GM10266 (cell line): Measurements from ENCODE around the gene MMAB.

ENCODE experiments used
- DNase-seq: peaks from one replicate; pipeline ENCODE4 v3.0.0; 2012; ENCODE audit errors: extremely low spot score
- TF ChIP-seq, protein P1 (sequence below): IDR thresholded peaks from 2 replicates; pipeline ENCODE4 v1.5.1; 2012; ENCODE audit warnings: mild to moderate bottlenecking, low read depth; ENCODE audit not compliant: control insufficient read depth, insufficient read depth; ENCODE audit errors: missing control alignments

The MMAB gene

DNA sequence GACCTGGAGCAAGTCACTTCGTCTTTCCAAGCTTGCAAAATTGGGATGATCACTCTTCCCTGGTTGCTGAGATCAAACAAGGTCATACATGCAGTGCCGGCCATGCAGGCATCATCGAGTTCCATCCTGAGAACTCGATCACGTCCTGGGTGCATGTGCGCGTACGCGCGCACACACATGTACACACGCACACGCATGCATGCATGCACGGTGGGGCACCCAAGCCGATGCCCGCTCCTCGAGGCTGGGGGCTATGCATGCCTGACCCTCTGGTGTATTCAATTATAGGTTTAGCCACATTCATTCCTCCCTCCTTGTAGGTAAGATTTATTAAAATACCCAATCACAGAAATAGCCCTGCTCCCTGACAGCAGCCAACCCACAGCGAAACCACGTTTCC, 26.0 kb downstream of the MMAB start:
- no peak for DNase-seq
- TF ChIP-seq, protein P1, sequence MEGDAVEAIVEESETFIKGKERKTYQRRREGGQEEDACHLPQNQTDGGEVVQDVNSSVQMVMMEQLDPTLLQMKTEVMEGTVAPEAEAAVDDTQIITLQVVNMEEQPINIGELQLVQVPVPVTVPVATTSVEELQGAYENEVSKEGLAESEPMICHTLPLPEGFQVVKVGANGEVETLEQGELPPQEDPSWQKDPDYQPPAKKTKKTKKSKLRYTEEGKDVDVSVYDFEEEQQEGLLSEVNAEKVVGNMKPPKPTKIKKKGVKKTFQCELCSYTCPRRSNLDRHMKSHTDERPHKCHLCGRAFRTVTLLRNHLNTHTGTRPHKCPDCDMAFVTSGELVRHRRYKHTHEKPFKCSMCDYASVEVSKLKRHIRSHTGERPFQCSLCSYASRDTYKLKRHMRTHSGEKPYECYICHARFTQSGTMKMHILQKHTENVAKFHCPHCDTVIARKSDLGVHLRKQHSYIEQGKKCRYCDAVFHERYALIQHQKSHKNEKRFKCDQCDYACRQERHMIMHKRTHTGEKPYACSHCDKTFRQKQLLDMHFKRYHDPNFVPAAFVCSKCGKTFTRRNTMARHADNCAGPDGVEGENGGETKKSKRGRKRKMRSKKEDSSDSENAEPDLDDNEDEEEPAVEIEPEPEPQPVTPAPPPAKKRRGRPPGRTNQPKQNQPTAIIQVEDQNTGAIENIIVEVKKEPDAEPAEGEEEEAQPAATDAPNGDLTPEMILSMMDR, result no peak

DNA sequence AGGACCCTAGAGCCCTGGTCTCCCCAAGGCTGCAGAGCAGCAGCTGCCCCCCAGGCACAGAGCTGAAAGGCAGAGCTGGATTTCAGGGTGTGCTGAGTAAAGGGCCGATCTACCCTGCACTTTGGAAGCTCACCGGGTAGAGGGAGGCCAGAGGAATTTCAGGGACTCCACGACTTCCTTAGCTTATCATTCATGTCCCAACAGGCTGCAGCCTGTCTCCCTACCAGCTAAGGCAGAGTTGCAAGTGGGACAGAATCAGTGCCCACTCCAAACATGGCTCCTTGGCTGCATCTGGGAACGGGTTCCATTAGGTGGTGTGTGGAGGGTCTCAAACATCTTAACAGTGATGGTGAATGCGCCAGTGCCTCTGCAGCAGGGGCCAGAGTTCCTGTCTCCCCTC, 27.5 kb downstream of the MMAB start:
- TF ChIP-seq, protein P1, result no peak
- no peak for DNase-seq

DNA sequence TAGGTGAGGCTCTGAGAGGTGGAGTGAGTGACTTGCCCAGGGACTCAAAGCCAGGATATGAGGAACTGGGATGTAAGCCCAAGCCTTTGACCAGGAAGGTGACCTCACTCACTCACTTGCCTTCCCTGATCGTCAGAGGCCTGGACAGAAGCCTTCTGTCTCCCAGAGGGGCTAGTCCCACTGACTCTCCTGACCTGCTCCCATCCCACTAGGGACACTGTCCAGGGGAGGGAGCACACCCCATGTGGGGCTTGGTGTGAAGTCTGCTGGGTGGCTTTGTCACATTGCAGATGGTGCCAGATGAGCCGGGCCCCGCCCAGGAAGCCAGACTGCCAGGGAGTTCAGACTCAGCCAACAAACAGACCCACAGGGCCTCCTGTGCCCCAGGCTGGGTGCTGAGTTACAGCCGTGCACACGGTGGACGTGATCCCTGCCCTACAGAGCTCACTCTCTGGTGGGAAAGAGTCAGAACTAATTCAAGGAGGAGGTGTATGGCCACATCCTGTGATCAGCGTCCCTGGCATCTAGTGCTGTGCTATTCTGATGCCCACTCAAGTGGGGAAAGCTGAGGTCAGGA, 28.3 kb downstream of the MMAB start:
- TF ChIP-seq, protein P1, result no peak
- DNase-seq, result no peak

DNA sequence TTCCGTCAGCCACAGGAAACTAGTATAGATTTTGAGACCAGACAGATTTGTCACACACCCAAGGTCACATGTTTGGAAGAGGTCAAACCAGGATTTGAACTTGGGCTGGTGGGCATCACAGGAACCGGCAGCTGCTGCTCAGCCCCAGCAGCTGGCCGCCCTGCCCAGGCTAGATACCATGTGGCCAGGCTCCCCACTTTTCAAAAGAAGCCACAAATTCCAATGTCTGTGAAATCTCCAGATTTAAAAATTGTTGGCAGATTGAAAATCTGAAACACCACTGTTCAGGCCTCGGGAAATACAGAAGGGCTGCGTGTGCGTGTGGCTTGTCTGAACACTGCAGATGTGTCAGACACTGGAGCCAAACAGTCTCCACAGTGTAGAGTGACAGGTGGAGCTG, 30.4 kb downstream of the MMAB start:
- TF ChIP-seq, protein P1, result no peak
- DNase-seq, result no peak

DNA sequence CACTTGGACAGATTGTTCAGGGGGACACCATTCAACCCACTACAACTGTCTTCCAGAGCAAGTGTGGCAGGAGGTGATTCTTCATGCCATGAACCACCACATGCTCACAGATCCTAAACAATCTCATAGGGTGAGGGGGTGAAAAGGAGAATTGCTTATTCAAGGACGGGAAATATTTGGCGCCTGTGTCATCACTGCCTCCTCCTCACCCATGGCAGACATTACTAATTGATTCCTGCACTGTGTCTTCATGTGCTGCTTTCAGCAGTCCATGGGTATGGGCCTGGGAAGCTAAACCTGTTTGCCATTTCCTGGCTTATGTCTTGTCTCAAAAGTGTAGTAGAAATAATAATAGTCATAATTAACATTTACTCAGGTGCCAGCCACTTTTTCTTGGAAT, 31.3 kb downstream of the MMAB start:
- TF ChIP-seq, protein P1, result no peak
- DNase-seq, result no peak

DNA sequence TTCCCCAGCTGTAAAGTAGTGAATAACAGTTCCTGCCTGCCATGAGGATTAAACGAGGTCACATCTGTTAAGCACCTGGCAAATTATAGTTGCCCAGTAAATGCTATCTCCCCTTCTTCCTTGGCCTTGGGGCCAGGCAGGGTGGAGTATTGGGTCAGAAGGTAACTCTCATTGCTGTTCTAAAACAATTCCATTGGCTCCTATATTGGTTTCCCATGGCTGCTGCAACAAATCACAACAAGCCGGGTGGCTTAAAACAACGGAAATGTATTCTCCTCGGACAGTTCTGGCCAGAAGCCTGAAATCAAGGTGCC, 31.9 kb downstream of the MMAB start:
- TF ChIP-seq, protein P1, result no peak
- DNase-seq, result no peak

DNA sequence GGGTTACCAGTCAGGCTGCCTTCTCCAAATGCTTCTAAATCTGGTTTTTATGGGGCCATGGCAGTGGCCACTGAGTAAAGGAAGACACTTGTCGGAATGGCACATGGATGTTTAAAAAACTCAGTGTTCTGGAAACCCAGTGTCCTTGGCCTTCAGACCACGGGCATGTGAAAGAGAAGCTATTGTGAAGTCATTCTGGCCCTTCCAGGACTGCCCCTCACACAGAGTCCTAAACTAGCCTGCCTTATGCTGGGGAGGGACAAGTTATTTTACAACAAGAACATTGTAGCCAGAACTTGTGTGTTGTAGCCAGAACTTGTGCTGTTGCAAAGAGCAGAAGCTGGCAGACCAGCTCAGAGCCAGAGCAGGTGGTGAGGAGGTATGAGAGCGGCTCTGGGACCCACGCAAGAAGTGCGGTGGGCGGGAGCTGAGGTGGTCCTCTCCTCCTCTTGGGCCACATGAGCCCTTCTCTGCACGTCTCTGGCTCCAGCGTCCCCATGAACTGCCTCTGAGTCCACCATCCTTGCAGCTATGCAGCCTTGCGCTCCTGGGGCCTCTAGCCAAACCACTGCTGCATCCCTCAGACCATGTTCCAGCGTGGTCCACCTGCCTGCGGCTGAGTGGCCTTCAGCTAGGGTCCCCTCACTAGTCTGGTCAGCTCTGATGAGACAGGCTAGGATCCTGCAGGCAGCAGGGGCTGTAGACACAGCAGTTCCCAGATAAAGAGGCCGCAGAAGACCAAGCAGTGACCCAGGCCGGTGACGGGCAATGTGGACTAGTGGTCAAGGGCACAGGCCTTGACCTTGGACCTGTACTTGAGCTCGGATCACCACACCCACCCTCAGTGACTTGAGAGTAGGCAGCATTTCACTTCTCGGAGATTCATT, 32.5 kb downstream of the MMAB start:
- TF ChIP-seq, protein P1, result no peak
- DNase-seq, result no peak
